GM21825 (cell line): ENCODE results near the gene PRSS57.

Source experiments
- ATAC-seq: cut with Tn5 transposase; IDR thresholded peaks from one replicate; pipeline ENCODE4 v1.9.1; 2021; ENCODE audit warnings: mild to moderate bottlenecking, moderate library complexity; ENCODE audit not compliant: unreplicated experiment

PRSS57 gene

GRCh38 chr19:653425-653824 is 41.8 kb downstream of the PRSS57 start:
- no peak for ATAC-seq

GRCh38 chr19:652467-653389 is 42.5 kb downstream of the PRSS57 start:
- ATAC-seq: no peak

GRCh38 chr19:651991-652390 is 43.3 kb downstream of the PRSS57 start:
- no peak for ATAC-seq

- ATAC-seq: no peak
These were observed 44.0 kb downstream of the PRSS57 start for GRCh38 chr19:651114-651818.

- ATAC-seq: no peak
These were observed 45.1 kb downstream of the PRSS57 start for GRCh38 chr19:650121-650520.

GRCh38 chr19:648904-649801 is 46.1 kb downstream of the PRSS57 start:
- no peak for ATAC-seq

- ATAC-seq: no peak
These were observed 46.9 kb downstream of the PRSS57 start for GRCh38 chr19:648305-648704.

- no peak for ATAC-seq
These were observed 47.5 kb downstream of the PRSS57 start for GRCh38 chr19:647566-648284.

- no peak for ATAC-seq
These were observed 48.3 kb downstream of the PRSS57 start for GRCh38 chr19:646779-647565.

- no peak for ATAC-seq
These were observed 49.1 kb downstream of the PRSS57 start for GRCh38 chr19:645912-646778.

- no peak for ATAC-seq
These were observed 50.5 kb downstream of the PRSS57 start for GRCh38 chr19:644789-645188.

- no peak for ATAC-seq
These were observed 50.9 kb downstream of the PRSS57 start for GRCh38 chr19:644363-644762.

- no peak for ATAC-seq
These were observed 51.5 kb downstream of the PRSS57 start for GRCh38 chr19:643736-644135.

- ATAC-seq: no peak
These were observed 52.2 kb downstream of the PRSS57 start for GRCh38 chr19:642767-643727.

GRCh38 chr19:641702-642101 is 53.5 kb downstream of the PRSS57 start:
- no peak for ATAC-seq

- no peak for ATAC-seq
These were observed 54.6 kb downstream of the PRSS57 start for GRCh38 chr19:640606-641189.

- no peak for ATAC-seq
These were observed 55.1 kb downstream of the PRSS57 start for GRCh38 chr19:640161-640558.
